Thoracic aorta (tissue), 2 donors: Measurements from ENCODE around the gene SLC8B1. TPM values are rescaled to one million over a fixed set of nuclear protein-coding genes. Genes with fewer than 3 reads are reported as not detected.

Experiments used
- ATAC-seq: fragments of 150-250 bp; one replicate; pipeline ENCODE4 v1.8.0; 2017; ENCODE audit warnings: low read depth; ENCODE audit not compliant: insufficient number of reproducible peaks, low FRiP score
- DNase-seq: peaks from one replicate; pipeline ENCODE4 v3.0.0-alpha.2; 2020; ENCODE audit warnings: low spot score
- H3K27ac ChIP-seq, 2 donors: fragments of 200-600 bp; sonication (generic); 1 replicate in 1 of 2; 2 replicates in 1 of 2; pipeline ENCODE4 v1.5.1; 2016; ENCODE audit warnings: mild to moderate bottlenecking in 2 of 2, moderate library complexity in 2 of 2
- H3K27me3 ChIP-seq: fragments of 200-600 bp; sonication (generic); replicated peaks from 2 replicates; pipeline ENCODE4 v1.6.0; 2016; ENCODE audit warnings: mild to moderate bottlenecking; ENCODE audit not compliant: insufficient read depth
- H3K36me3 ChIP-seq: fragments of 200-600 bp; sonication (generic); one replicate; pipeline ENCODE4 v1.5.1; 2016
- H3K4me1 ChIP-seq, 2 donors: fragments of 200-600 bp; sonication (generic); 1 replicate in 1 of 2; 2 replicates in 1 of 2; pipeline versions ENCODE4 v1.5.1 to v1.6.0; 2016; ENCODE audit warnings: low read depth in 2 of 2, mild to moderate bottlenecking in 1 of 2; ENCODE audit not compliant: control insufficient read depth in 1 of 2
- H3K4me3 ChIP-seq: fragments of 200-600 bp; sonication (generic); 2 replicates; pipeline ENCODE4 v1.5.1; 2016; ENCODE audit warnings: mild to moderate bottlenecking
- H3K9me3 ChIP-seq: fragments of 200-600 bp; sonication (generic); 2 replicates; pipeline ENCODE4 v1.5.1; 2016
- CTCF ChIP-seq: fragments of 200-600 bp; sonication (generic); IDR thresholded peaks from one replicate; pipeline ENCODE4 v1.5.1; 2019; ENCODE audit warnings: antibody characterized with exemption
- total RNA-seq, 2 donors: library from RNA; depleted of rRNA; stranded (reverse); fragments of >200 nt; gene quantifications; one replicate each; pipeline versions ENCODE4 v1.1.0 to v1.2.3, GENCODE V29; 2016

The SLC8B1 gene
- total RNA-seq, 2 donors from 2014 or later, result 41.7 to 85.1 TPM

GRCh38 chr12:113269257-113269943 is 65.5 kb downstream of the SLC8B1 start:
- H3K36me3 ChIP-seq, result peaks cover 53% of the 10 kb centered on the region
- no peak overlapping the region for H3K4me3 ChIP-seq
- no peak for ATAC-seq
- H3K27me3 ChIP-seq, result no peaks in the 10 kb centered on the region
- peaks cover 23 to 35% of the 10 kb centered on the region in 2 donors for H3K4me1 ChIP-seq
- no peak for TF ChIP-seq CTCF
- no peak for DNase-seq
- peak overlapping the region; percentile 21 to 86 for H3K27ac ChIP-seq
- no peaks in the 10 kb centered on the region for H3K9me3 ChIP-seq

DNA sequence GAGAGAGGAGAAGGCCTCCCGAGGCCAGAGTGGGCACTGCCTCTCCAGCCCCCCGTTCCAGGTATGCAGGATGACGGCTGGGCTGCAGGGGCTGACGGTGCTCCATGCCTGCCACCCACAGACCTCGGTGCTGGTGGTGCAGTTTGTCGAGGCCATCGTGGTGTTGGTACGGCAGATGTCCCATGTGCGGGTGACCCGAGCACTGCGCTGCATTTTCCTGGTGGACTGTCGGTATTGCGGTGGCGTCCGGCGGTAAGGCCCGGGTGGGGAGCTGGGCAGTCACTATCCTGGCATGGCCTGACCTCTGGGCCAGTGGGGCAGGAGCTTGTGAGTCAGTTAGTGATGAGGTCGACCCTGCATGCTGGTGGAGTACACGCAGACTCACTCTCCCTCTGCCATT is 66.3 kb downstream of the SLC8B1 start:
- TF ChIP-seq CTCF, result no peak
- ATAC-seq (no peak), DNase-seq (no peak)
- Histone ChIP-seq H3K4me3 (no peak overlapping the region), H3K27me3 (no peaks in the 10 kb centered on the region), H3K27ac (no peak overlapping the region), H3K36me3 (peaks cover 50% of the 10 kb centered on the region), H3K9me3 (no peaks in the 10 kb centered on the region), H3K4me1 (peaks cover 22 to 33% of the 10 kb centered on the region in 2 donors)

DNA sequence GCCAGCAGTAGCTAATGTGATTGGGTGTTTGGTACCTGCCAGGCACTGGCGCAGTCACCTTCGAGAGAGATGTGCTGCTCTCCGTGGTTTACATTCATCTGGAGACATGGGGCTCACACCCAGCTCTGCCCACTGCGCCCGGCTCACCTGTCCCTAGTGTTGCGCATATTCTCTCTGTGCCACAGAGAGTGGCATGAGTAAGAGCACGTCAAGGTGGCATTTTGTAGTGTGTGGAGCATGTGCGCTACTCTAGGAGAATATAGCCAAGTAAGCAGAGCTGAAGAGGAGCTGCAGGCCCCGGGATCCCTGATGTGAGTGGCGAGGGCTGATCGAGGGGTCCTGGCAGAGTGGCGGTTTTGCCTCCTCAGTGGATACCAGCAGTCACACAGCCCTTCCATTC is 66.8 kb downstream of the SLC8B1 start:
- H3K27ac ChIP-seq, result no peak overlapping the region
- peaks cover 18 to 29% of the 10 kb centered on the region in 2 donors for H3K4me1 ChIP-seq
- H3K9me3 ChIP-seq, result no peaks in the 10 kb centered on the region
- no peak overlapping the region for H3K4me3 ChIP-seq
- DNase-seq, result no peak
- peaks cover 50% of the 10 kb centered on the region for H3K36me3 ChIP-seq
- no peak for TF ChIP-seq CTCF
- ATAC-seq, result no peak
- H3K27me3 ChIP-seq, result no peaks in the 10 kb centered on the region

- ATAC-seq, result no peak
- Histone ChIP-seq H3K27ac (no peak overlapping the region), H3K36me3 (peaks cover 50% of the 10 kb centered on the region), H3K4me3 (no peak overlapping the region), H3K4me1 (peaks cover 13 to 23% of the 10 kb centered on the region in 2 donors), H3K27me3 (no peaks in the 10 kb centered on the region), H3K9me3 (no peaks in the 10 kb centered on the region)
- no peak for TF ChIP-seq CTCF
- no peak for DNase-seq
These were observed 67.3 kb downstream of the SLC8B1 start for GRCh38 chr12:113267621-113268020.

- ATAC-seq (no peak), DNase-seq (no peak)
- H3K4me3 ChIP-seq, result no peak overlapping the region
- H3K36me3 ChIP-seq, result peaks cover 54% of the 10 kb centered on the region
- H3K27me3 ChIP-seq, result no peaks in the 10 kb centered on the region
- TF ChIP-seq CTCF, result no peak
- no peak overlapping the region for H3K27ac ChIP-seq
- H3K9me3 ChIP-seq, result no peaks in the 10 kb centered on the region
- H3K4me1 ChIP-seq, result peaks cover 12 to 16% of the 10 kb centered on the region in 2 donors
These were observed 68.6 kb downstream of the SLC8B1 start for GRCh38 chr12:113266106-113266895.
